ENCODE measurements around the gene NPIPB6.

Gene NPIPB6

GRCh38 chr16:28297308-28297707 lies 66.0 kb downstream of the NPIPB6 start:
- DNase-seq = no peak

GRCh38 chr16:28295276-28295675 lies 68.0 kb downstream of the NPIPB6 start:
- DNase-seq = no peak

- DNase-seq = no peak
Observed at GRCh38 chr16:28294201-28294600, 69.1 kb downstream of the NPIPB6 start.

GRCh38 chr16:28293601-28293960 lies 69.7 kb downstream of the NPIPB6 start:
- no peak for DNase-seq

GRCh38 chr16:28292731-28293600 lies 70.3 kb downstream of the NPIPB6 start:
- DNase-seq = no peak

All from activated gamma-delta T cell (primary cell).